Nephron progenitor cell (in vitro differentiated cells): ENCODE data around the gene TLN1.
A peak's percentile ranks its signal among the peaks of the same experiment; 100 is the strongest.

Experiments used
- DNase-seq: peaks from one replicate; pipeline ENCODE4 v3.0.0; 2021
- H3K27ac Mint-ChIP-seq: 2 replicates; pipeline ENCODE4 v1.8.0; 2021; ENCODE audit warnings: mild to moderate bottlenecking, moderate library complexity, mixed read lengths
- H3K27me3 Mint-ChIP-seq: 2 replicates; pipeline ENCODE4 v1.8.0; 2021; ENCODE audit warnings: mild to moderate bottlenecking, low read depth, mixed read lengths; ENCODE audit not compliant: poor library complexity
- H3K36me3 Mint-ChIP-seq: 2 replicates; pipeline ENCODE4 v1.8.0; 2021; ENCODE audit warnings: low read depth, mixed read lengths
- H3K4me1 Mint-ChIP-seq: 2 replicates; pipeline ENCODE4 v1.8.0; 2021; ENCODE audit warnings: mixed read lengths
- H3K4me3 Mint-ChIP-seq: 2 replicates; pipeline ENCODE4 v1.8.0; 2021; ENCODE audit warnings: mild to moderate bottlenecking, moderate library complexity, mixed read lengths
- H3K9me3 Mint-ChIP-seq: 2 replicates; pipeline ENCODE4 v1.8.0; 2021; ENCODE audit warnings: mild to moderate bottlenecking, moderate library complexity, mixed read lengths
- TF ChIP-seq, protein P1 (sequence below): fragments of 200-600 bp; sonication (generic); IDR thresholded peaks from 2 replicates; pipeline ENCODE4 v1.5.0; 2021; ENCODE audit warnings: antibody characterized with exemption

Gene TLN1

DNA sequence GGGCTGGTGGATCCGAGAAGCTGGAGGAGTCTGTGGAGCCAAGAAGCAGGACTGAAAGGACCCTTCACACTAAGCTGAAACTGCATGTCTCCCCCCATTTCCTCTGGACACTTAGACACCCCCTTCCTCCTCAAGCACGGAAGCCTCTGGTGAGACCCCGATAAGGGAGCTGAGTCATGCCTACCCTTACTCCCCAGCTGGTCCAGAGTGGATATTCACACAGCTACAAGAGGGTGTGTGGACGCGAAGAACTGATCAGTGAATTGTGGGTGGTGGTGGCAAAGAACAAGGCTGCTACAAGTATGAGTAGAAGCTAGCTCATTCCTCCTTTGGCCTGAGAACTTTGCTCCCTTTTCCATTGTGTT lies 4.3 kb downstream of the TLN1 start:
- Mint-ChIP-seq H3K27ac (no peak overlapping the region), H3K36me3 (peaks cover 26% of the 10 kb centered on the region), H3K27me3 (no peaks in the 10 kb centered on the region), H3K4me1 (peaks cover under 1% of the 10 kb centered on the region), H3K9me3 (no peaks in the 10 kb centered on the region), H3K4me3 (no peak overlapping the region)
- DNase-seq = no peak
- TF ChIP-seq, protein P1, sequence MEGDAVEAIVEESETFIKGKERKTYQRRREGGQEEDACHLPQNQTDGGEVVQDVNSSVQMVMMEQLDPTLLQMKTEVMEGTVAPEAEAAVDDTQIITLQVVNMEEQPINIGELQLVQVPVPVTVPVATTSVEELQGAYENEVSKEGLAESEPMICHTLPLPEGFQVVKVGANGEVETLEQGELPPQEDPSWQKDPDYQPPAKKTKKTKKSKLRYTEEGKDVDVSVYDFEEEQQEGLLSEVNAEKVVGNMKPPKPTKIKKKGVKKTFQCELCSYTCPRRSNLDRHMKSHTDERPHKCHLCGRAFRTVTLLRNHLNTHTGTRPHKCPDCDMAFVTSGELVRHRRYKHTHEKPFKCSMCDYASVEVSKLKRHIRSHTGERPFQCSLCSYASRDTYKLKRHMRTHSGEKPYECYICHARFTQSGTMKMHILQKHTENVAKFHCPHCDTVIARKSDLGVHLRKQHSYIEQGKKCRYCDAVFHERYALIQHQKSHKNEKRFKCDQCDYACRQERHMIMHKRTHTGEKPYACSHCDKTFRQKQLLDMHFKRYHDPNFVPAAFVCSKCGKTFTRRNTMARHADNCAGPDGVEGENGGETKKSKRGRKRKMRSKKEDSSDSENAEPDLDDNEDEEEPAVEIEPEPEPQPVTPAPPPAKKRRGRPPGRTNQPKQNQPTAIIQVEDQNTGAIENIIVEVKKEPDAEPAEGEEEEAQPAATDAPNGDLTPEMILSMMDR = no peak

DNA sequence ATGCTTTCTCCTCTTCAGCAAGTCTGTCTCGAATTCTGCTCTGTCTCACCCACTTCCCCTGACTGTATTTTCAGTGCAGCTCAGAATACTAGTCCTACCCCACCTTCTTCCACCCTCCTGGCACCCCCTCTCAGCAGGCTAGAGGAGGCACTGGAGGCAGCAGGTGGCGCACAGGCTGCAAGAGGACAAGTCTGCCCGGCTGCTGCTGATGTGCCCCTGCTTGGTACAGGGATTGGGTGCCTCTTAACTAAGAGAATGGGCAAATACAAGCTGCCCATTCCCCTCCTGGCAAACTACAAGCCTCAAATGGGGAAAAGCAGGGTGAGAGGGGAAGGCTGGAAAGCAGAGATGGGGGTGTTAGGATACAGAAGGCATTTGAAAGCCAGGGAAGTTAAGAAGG lies 5.1 kb downstream of the TLN1 start:
- Mint-ChIP-seq H3K4me1 (no peaks in the 10 kb centered on the region), H3K4me3 (no peak overlapping the region), H3K36me3 (peaks cover 33% of the 10 kb centered on the region), H3K9me3 (no peaks in the 10 kb centered on the region), H3K27me3 (no peaks in the 10 kb centered on the region), H3K27ac (peak overlapping the region; percentile 69)
- DNase-seq = no peak
- TF ChIP-seq, protein P1 = no peak

DNA sequence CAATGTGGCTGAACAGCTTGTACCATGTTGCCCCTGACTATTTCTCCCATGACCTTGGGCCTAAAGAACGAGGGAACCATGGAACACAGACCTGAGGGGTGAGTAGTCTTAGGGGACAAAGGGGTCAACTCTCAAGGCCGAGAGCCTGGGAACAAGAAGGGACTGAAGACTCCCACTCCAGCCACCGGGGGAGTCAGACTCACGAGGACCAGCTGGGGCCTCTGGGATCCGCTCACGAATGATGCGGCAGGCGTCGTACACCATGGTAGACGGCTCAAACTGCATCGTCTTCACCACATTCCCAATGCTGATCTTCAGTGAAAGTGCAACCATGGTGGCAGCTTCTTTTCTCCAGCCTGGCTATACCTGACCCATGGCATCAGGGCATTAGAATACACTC lies 6.6 kb downstream of the TLN1 start:
- Mint-ChIP-seq H3K36me3 (peaks cover 41% of the 10 kb centered on the region), H3K27me3 (no peaks in the 10 kb centered on the region), H3K4me1 (no peaks in the 10 kb centered on the region), H3K4me3 (no peak overlapping the region), H3K27ac (no peak overlapping the region), H3K9me3 (no peaks in the 10 kb centered on the region)
- no peak for DNase-seq
- TF ChIP-seq, protein P1 = no peak

DNA sequence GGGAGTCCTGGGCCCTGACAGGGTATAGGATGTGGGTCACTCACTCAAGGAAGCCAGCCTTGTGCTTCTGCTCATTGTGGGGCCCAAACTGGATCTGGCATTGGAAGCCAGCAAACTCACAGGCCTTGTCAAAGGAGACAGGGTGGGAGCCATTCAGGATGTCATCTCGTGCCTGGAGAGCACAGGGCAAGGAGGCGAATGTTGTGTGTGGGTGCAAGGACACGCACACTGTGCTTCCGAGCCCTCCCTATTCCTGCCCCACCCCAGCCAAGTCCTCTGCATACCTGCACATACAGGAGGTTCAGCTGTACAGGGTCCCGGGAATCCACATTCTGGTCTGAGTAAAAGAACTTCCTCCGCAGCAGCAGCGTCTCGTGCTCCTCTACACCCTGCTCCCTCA lies 8.1 kb downstream of the TLN1 start:
- Mint-ChIP-seq H3K27me3 (no peaks in the 10 kb centered on the region), H3K9me3 (no peaks in the 10 kb centered on the region), H3K4me1 (no peaks in the 10 kb centered on the region), H3K36me3 (peaks cover 55% of the 10 kb centered on the region), H3K27ac (no peak overlapping the region), H3K4me3 (no peak overlapping the region)
- DNase-seq = no peak
- TF ChIP-seq, protein P1 = no peak

DNA sequence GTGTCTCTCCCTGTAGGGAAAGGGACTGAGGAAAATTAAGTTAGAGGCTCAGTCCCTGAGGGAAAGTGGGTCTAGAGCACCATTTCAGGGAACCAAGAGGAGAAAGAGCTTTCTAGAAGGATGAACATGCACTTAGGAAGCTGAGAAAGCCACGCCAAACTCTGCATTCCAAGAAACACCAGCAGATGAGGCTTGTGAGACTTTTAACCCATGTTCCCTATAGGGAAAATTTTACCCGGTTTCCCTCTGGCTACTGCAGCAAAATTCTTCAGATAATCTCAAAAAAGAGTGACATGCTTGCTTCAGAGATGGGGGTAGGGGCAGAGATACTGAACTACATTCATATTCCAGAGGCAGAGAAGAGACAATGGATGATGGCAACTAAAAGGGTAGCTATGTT lies 8.6 kb downstream of the TLN1 start:
- Mint-ChIP-seq H3K4me3 (no peak overlapping the region), H3K27me3 (no peaks in the 10 kb centered on the region), H3K9me3 (no peaks in the 10 kb centered on the region), H3K27ac (no peak overlapping the region), H3K36me3 (peaks cover 58% of the 10 kb centered on the region), H3K4me1 (no peaks in the 10 kb centered on the region)
- no peak for DNase-seq
- TF ChIP-seq, protein P1 = no peak

DNA sequence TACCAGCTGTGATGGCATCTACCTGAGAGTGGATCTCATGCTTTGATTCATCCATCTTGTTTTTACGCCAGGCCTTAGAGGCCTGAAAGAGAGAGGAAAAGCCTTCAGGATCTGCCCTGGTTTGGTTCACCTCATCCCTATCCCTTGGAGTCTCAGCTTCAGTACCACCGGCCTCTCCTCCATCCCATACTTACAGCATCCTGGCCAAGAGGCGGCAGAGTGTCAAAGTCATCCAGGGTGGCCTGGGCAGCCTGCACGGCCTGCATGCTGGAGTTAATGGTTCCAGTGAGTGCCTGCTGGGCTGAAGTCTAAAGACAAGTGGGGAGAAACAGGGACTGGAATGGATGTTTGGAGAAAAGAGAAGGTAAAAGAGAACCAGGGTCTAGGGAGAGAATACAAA lies 12.4 kb downstream of the TLN1 start:
- no peaks in the 10 kb centered on the region for H3K4me1 Mint-ChIP-seq
- no peak overlapping the region for H3K4me3 Mint-ChIP-seq
- no peak overlapping the region for H3K27ac Mint-ChIP-seq
- TF ChIP-seq, protein P1 = no peak
- no peaks in the 10 kb centered on the region for H3K27me3 Mint-ChIP-seq
- no peaks in the 10 kb centered on the region for H3K9me3 Mint-ChIP-seq
- peaks cover 84% of the 10 kb centered on the region for H3K36me3 Mint-ChIP-seq
- DNase-seq = no peak
